ENCODE data around the gene DNAJC5G. TPM values are rescaled to one million over a fixed set of nuclear protein-coding genes. Genes with fewer than 3 reads are reported as not detected.

The DNAJC5G gene
- total RNA-seq, 4 donors from 2014 or later: 0.33 to 2.1 (median 1.1) TPM; not detected in 1

DNA sequence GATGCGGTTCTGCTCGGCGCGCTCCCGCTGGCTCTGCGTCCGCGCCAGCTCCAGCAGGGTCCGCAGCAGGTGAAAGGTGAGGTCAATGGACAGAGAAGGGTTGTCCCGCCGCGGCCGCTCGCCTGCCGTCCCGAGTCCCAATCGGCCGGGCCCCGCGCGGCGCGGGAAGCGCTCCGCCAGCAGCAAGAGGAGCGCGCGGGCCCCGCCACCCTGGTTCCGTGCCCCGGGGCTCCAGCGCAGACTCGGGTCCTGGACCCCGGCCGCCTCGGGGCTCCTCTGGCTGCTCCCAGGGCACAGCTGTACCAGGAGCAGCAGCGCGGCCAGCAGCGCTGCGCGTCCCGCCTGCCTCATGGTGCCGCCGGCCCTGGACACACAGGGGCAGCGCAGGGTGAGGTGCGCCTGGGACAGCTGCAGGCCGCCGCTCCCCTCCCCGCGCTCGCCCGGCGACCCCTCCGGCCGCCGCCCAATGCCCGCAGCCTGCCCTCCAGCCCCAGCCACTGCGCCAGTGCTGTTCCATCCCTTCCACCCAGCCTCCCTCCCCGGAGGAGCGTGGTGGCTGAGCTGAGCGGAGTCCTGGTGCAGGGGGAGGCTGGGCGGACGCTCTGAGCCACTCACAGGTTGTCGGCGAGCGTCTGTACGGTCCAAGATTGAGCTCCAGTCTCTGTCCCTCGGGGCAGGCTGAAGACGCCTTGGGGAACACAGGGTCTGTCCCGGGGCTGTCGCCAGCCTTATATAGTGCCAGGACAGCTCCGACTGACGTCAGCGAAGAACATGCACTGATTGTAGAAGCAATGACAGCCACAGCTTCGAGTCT lies 32.5 kb downstream of the DNAJC5G start:
- Histone ChIP-seq H3K4me1 (peaks cover 6 to 27% of the 10 kb centered on the region in 2 donors), H3K36me3 (no peaks in the 10 kb centered on the region)

DNA sequence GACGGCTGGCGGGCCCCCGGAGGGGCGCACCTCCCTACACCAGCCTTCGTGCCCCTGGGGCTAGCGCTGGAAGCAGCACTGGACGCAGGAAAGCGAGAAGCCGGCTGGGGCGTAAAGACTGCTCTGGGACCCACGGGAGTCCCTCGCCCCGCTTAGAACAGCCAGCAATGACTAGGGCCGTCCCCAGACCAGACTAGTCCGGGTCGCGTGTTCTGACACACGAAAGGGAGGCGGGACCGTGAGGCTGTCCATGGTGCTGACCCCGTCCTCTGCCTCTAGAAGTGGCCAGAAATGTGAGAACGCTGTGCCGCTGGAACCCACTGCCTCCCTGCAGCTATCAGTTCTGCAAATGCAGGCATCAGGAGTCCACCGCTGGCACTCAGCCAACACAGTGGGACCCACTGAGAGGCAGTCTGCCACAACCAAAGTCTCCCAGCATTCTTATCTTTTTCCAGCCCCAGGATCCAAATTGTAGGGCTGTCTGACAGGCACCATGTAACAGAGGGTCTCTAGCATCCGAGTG lies 33.2 kb downstream of the DNAJC5G start, which contains the start of gene UCN:
Gene UCN (minus strand): TSS at position 87 of the 523 bp plus-strand sequence. CDS start 550 bp downstream, outside the sequence.
- Histone ChIP-seq H3K36me3 (no peaks in the 10 kb centered on the region), H3K4me3 (replicated peaks in 1 of 3) (no peak within 1 kb of the TSS), H3K27ac (no peak within 1 kb of the TSS), H3K9me3 (no peaks in the 10 kb centered on the region), H3K27me3 (peaks cover 18% of the 10 kb centered on the region), H3K4me1 (peaks cover 6 to 27% of the 10 kb centered on the region in 2 donors)
- TF ChIP-seq CTCF (IDR thresholded peaks at IDR 0.05): no peak
- no peak for TF ChIP-seq POLR2A (IDR thresholded peaks at IDR 0.05)
- peak; percentile 54 to 62 for DNase-seq
- 33 to 35% methylated on average over 7 to 14 of the region's 25 CpGs for WGBS, 2 donors
- intact Hi-C loops (cut with DNase I): loop anchor here (10.0 kb wide), 1 partner anchor 214 kb away; no protein-coding TSS in a partner anchor

More for the DNA sequence above, 32.5 kb downstream of the DNAJC5G start:
- Histone ChIP-seq H3K9me3 (no peaks in the 10 kb centered on the region), H3K4me3 (replicated peaks in 1 of 3) (no peak overlapping the region), H3K27me3 (peaks cover 18% of the 10 kb centered on the region), H3K27ac (no peak overlapping the region)
- TF ChIP-seq POLR2A (IDR thresholded peaks at IDR 0.05): no peak
- TF ChIP-seq CTCF (IDR thresholded peaks at IDR 0.05): no peak
- intact Hi-C loops (cut with DNase I): loop anchor here (10.0 kb wide), 1 partner anchor 213 kb away; no protein-coding TSS in a partner anchor
- no peak for DNase-seq
- 8 to 10% methylated on average over 24 to 25 of the region's 75 CpGs for WGBS, 2 donors

GRCh38 chr2:27309651-27310050 lies 34.4 kb downstream of the DNAJC5G start:
- intact Hi-C loops (cut with DNase I): loop anchor here (10.0 kb wide), 1 partner anchor 215 kb away; no protein-coding TSS in a partner anchor
- WGBS, 2 donors: 90 to 97% methylated on average over 6 of the region's 6 CpGs
- H3K36me3 ChIP-seq: no peaks in the 10 kb centered on the region
- H3K9me3 ChIP-seq: no peaks in the 10 kb centered on the region
- no peak for DNase-seq
- H3K4me1 ChIP-seq: peaks cover 6 to 27% of the 10 kb centered on the region in 2 donors
- no peak overlapping the region for H3K27ac ChIP-seq
- H3K27me3 ChIP-seq: peaks cover 18% of the 10 kb centered on the region
- TF ChIP-seq POLR2A (IDR thresholded peaks at IDR 0.05) (no peak), CTCF (IDR thresholded peaks at IDR 0.05) (no peak)
- H3K4me3 ChIP-seq (replicated peaks in 1 of 3): no peak overlapping the region

- Histone ChIP-seq H3K27ac (no peak overlapping the region), H3K9me3 (no peaks in the 10 kb centered on the region), H3K4me1 (peaks cover 6 to 16% of the 10 kb centered on the region in 2 donors), H3K4me3 (replicated peaks in 1 of 3) (no peak overlapping the region), H3K27me3 (peaks cover 8% of the 10 kb centered on the region), H3K36me3 (no peaks in the 10 kb centered on the region)
- intact Hi-C loops (cut with DNase I): no loop called here
- TF ChIP-seq CTCF (IDR thresholded peaks at IDR 0.05) (no peak), POLR2A (IDR thresholded peaks at IDR 0.05) (no peak)
- DNase-seq: no peak
- WGBS, 2 donors: 98 to 100% methylated on average over 3 of the region's 3 CpGs
Measured at GRCh38 chr2:27312152-27312551, 36.9 kb downstream of the DNAJC5G start.

All from thyroid gland (tissue), 4 donors.